SK-N-MC (cell line): Measurements from ENCODE around the gene AP3S2.

ENCODE experiments used
- DNase-seq: peaks from one replicate; pipeline ENCODE4 v3.0.0-alpha.2; 2011; ENCODE audit warnings: low read depth, low spot score
- H3K27ac ChIP-seq: fragments of 200-600 bp; sonication (generic); 2 replicates; pipeline ENCODE4 v1.5.1; 2016; ENCODE audit warnings: mixed run types
- H3K36me3 ChIP-seq: fragments of 200-600 bp; sonication (generic); 2 replicates; pipeline ENCODE4 v1.6.1; 2017; ENCODE audit warnings: antibody characterized with exemption, low read length, mixed read lengths; ENCODE audit not compliant: insufficient read depth
- H3K4me3 ChIP-seq: fragments of 200-600 bp; sonication (generic); 2 replicates; pipeline ENCODE4 v1.5.1; 2016
- H3K9ac ChIP-seq: fragments of 200-600 bp; sonication (generic); 2 replicates; pipeline ENCODE4 v1.8.0; 2017; ENCODE audit warnings: mixed run types, mixed read lengths; ENCODE audit not compliant: insufficient read length
- H3K9me3 ChIP-seq: fragments of 200-600 bp; sonication (generic); 2 replicates; pipeline ENCODE4 v1.6.1; 2017; ENCODE audit warnings: low read depth, mild to moderate bottlenecking, antibody characterized with exemption, low read length, moderate library complexity, mixed read lengths
- EZH2 ChIP-seq: fragments of 200-600 bp; sonication (generic); IDR thresholded peaks from one replicate; pipeline ENCODE4 v1.6.1; 2017; ENCODE audit warnings: antibody characterized with exemption
- FOXP2 ChIP-seq: optimal IDR thresholded peaks from 2 replicates; pipeline ENCODE3; 2011; ENCODE audit warnings: mild to moderate bottlenecking, moderate library complexity; ENCODE audit not compliant: insufficient read depth; ENCODE audit errors: extremely low read length, control extremely low read depth
- POLR2AphosphoS5 ChIP-seq: IDR thresholded peaks from 2 replicates; pipeline ENCODE4 v1.6.1; 2012; ENCODE audit warnings: mild to moderate bottlenecking, low read depth, low read length, borderline replicate concordance

The AP3S2 gene

GRCh38 chr15:89905846-89906378 lies 12.1 kb upstream of the AP3S2 start:
- H3K9me3 ChIP-seq = no peaks in the 10 kb centered on the region
- no peak overlapping the region for H3K27ac ChIP-seq
- no peak for DNase-seq
- no peaks in the 10 kb centered on the region for H3K36me3 ChIP-seq
- no peak overlapping the region for H3K4me3 ChIP-seq
- TF ChIP-seq FOXP2 = no peak
- no peak for TF ChIP-seq POLR2AphosphoS5
- no peak for TF ChIP-seq EZH2
- no peak overlapping the region for H3K9ac ChIP-seq

- Histone ChIP-seq H3K4me3 (no peak overlapping the region), H3K36me3 (no peaks in the 10 kb centered on the region)
- TF ChIP-seq POLR2AphosphoS5 (no peak), EZH2 (no peak), FOXP2 (no peak)
These were observed 10.7 kb upstream of the AP3S2 start for GRCh38 chr15:89904519-89904918.

GRCh38 chr15:89903858-89904130 lies 10.0 kb upstream of the AP3S2 start:
- Histone ChIP-seq H3K9me3 (no peaks in the 10 kb centered on the region), H3K36me3 (no peaks in the 10 kb centered on the region), H3K4me3 (no peak overlapping the region), H3K9ac (no peak overlapping the region), H3K27ac (no peak overlapping the region)
- TF ChIP-seq FOXP2 (no peak), EZH2 (no peak), POLR2AphosphoS5 (no peak)
- DNase-seq = no peak

More at GRCh38 chr15:89904519-89904918, 10.7 kb upstream of the AP3S2 start:
- Histone ChIP-seq H3K9ac (no peak overlapping the region), H3K27ac (no peak overlapping the region), H3K9me3 (no peaks in the 10 kb centered on the region)
- DNase-seq = no peak

GRCh38 chr15:89903015-89903857 lies 9.4 kb upstream of the AP3S2 start:
- no peaks in the 10 kb centered on the region for H3K9me3 ChIP-seq
- H3K9ac ChIP-seq = no peak overlapping the region
- DNase-seq = no peak
- H3K36me3 ChIP-seq = no peaks in the 10 kb centered on the region
- TF ChIP-seq FOXP2 (no peak), POLR2AphosphoS5 (no peak), EZH2 (no peak)
- no peak overlapping the region for H3K4me3 ChIP-seq
- no peak overlapping the region for H3K27ac ChIP-seq

- no peak overlapping the region for H3K4me3 ChIP-seq
- no peak overlapping the region for H3K9ac ChIP-seq
- TF ChIP-seq POLR2AphosphoS5 (no peak), EZH2 (no peak), FOXP2 (no peak)
- H3K9me3 ChIP-seq = no peaks in the 10 kb centered on the region
- H3K27ac ChIP-seq = no peak overlapping the region
- no peaks in the 10 kb centered on the region for H3K36me3 ChIP-seq
- DNase-seq = no peak
These were observed 7.1 kb upstream of the AP3S2 start for GRCh38 chr15:89900849-89901248.

GRCh38 chr15:89899951-89900567 lies 6.3 kb upstream of the AP3S2 start:
- Histone ChIP-seq H3K27ac (no peak overlapping the region), H3K9ac (no peak overlapping the region), H3K36me3 (no peaks in the 10 kb centered on the region), H3K9me3 (no peaks in the 10 kb centered on the region), H3K4me3 (no peak overlapping the region)
- TF ChIP-seq EZH2 (no peak), FOXP2 (no peak)
- no peak for DNase-seq

- Histone ChIP-seq H3K9me3 (no peaks in the 10 kb centered on the region), H3K4me3 (no peak overlapping the region), H3K27ac (no peak overlapping the region), H3K36me3 (no peaks in the 10 kb centered on the region), H3K9ac (no peak overlapping the region)
- TF ChIP-seq POLR2AphosphoS5 = no peak
- DNase-seq = no peak
These were observed 5.6 kb upstream of the AP3S2 start for GRCh38 chr15:89899295-89899945.

- Histone ChIP-seq H3K9me3 (no peaks in the 10 kb centered on the region), H3K27ac (no peak overlapping the region), H3K36me3 (no peaks in the 10 kb centered on the region), H3K4me3 (no peak overlapping the region), H3K9ac (no peak overlapping the region)
- no peak for TF ChIP-seq EZH2
- no peak for TF ChIP-seq FOXP2
- no peak for TF ChIP-seq POLR2AphosphoS5
- no peak for DNase-seq
These were observed 5.0 kb upstream of the AP3S2 start for GRCh38 chr15:89898614-89899294.
